OCI-M1 (cell line): Measurements from ENCODE around the gene CEP97.

ENCODE experiments used
- DNase-seq: peaks from one replicate; lab custom pipeline; 2025; lab: John Stamatoyannopoulos, UW

The CEP97 gene

GRCh38 chr3:101778385-101779046 is 54.1 kb downstream of the CEP97 start:
- DNase-seq: no peak

- DNase-seq: peak; percentile 78
Observed at GRCh38 chr3:101779047-101779821, 54.8 kb downstream of the CEP97 start, which contains the start of gene NXPE3. Gene NXPE3 (plus strand): TSS chr3:101779211. CDS start chr3:101785597, 6,386 bp downstream.

DNA sequence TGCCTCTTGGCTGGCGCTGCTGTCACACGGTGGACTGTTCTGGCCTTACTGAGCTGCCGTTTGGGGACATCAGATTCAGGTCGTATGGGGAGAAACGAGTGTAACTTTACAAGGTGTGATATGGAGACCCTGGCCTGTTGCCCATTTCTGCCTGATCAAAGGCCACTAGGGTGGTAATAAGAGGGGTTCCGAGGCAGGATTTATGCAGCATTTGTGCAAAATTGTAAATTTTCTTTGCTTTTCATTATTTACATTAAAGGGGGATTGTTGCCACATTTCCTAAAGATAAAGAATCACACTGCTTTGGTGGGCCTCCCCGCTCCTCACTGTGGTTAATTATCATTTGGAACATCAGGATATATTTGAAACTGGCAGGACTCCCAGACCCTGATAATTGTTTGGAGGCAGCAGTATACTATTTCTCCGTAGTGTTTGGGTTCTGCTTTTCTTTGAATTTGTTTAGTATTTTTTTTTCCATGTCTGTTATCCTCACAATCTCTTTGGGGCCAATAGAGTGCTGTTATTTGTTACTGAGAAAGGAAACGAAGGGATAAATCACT is 55.5 kb downstream of the CEP97 start:
- DNase-seq: peak; percentile 61

- DNase-seq: peak; percentile 33
Observed at GRCh38 chr3:101780661-101781060, 56.2 kb downstream of the CEP97 start.

DNA sequence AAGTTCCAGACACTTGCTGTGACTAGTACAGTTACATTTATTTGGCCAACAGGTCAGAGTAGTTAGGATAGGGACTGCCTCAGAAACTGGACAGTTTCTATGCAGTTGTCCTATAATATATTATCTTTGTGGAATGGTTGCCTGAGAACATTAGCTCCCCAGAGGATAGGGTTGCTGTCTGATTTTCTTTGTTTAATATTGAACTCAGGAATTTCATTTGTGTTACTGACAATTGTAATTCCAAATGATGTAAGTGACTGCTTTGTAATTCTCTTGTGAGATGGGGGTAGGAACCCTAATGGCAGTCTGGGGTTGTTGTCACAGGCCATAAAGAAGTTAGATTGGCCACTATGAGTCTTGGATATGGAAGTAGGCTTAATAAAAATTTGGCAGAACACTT is 56.8 kb downstream of the CEP97 start:
- DNase-seq: no peak

DNA sequence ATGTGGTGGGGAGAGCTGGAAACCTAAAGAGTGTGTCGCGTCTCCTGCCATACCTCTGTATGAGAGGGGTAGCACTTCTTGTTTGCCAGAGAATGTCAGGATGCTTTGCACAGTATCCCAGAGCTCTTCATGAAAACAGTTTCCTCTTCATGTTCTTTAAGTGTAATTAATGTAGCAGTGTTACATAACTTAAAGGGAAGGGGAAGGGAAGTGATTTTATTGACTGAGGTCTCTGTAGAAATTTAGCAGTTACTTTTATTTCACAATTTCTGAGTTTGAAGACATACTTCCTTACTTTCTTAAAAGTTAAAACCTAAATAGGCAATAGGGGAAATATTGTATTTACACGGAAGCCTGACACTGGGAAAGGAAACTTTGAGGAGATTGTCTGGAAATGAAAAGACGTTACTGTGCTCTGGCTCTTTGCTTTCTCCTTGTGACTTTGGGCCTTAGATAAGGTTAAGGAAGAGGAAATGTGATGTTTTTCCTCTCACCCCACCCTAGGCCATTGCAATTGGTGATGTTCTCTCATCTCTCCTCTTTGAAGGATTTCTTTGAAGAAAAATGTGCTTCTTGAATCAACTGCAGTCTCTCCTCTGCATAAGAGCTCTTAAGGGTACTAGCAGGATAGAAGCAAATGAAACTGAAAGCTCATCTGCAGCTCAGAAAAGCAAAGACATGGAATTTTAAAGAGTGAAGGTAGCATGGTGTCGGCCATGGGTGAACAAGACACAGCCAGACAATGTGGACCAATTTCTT is 60.6 kb downstream of the CEP97 start:
- no peak for DNase-seq

- DNase-seq: no peak
Observed at GRCh38 chr3:101791778-101792177, 67.4 kb downstream of the CEP97 start.

DNA sequence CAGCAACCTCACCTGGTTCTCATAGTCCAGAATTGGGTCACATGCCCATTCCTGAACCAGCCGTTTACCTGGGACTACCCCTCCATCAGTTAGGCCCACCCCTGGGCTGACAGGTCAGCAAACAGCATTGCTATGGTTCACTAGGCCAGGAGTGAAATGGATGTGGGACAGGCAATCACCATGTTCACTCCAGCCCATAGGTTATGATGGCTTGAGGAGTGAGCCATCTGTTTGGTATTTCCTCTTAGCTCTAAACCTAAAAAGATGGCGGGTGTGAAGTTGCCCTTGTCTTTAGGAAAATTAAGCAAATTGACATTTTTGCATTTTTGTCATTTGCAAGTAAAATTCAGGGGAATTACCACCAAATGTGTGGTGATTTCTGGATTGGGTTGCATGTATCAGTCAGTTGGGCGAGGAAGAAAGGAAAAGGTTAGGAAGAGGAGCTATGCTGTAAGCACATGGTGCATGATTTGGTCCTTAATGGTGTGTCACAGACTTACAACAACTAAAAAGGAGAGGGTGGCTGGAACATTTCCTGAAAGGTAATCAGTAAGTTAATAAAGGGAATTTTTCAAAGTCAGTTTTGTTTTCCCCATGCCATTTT is 71.8 kb downstream of the CEP97 start:
- DNase-seq: no peak

DNA sequence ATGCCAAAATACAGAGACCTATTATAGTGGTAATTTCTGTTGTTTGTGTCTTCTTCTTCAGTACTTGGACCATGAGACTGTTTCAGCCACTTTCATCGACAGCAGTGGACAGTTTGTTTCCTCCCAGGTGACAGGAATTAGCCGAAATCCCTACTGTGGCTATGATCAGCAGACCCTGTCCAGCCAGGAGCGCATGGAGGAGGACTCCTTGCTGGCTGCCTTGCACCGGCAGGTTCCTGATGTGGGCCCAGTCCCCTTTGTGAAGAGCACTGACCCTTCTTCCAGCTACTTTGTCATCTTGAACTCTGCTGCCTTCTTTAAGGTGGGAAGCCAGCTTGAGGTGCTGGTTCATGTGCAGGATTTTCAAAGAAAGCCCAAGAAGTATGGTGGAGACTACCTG is 76.8 kb downstream of the CEP97 start:
- DNase-seq: no peak

DNA sequence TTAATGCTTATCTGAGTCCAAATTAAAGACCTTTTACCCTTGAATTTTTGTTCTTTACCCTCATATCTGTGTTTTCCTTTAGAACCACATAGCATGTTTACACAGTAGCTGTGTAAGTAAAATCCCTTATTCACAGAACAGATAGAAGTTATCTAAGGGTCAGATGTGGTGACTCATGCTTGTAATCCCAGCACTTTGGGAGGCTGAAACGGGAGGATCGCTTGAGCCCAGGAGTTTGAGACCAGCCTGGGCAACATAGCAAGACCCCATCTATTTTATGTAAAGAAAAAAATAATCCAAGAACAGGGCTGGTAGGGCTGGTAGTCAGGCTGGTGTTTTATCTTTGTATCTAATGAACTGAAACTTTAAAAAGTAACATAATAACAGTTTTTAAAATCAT is 77.8 kb downstream of the CEP97 start:
- no peak for DNase-seq

- DNase-seq: peak; percentile 86
Observed at GRCh38 chr3:101803173-101803782, 78.9 kb downstream of the CEP97 start.

DNA sequence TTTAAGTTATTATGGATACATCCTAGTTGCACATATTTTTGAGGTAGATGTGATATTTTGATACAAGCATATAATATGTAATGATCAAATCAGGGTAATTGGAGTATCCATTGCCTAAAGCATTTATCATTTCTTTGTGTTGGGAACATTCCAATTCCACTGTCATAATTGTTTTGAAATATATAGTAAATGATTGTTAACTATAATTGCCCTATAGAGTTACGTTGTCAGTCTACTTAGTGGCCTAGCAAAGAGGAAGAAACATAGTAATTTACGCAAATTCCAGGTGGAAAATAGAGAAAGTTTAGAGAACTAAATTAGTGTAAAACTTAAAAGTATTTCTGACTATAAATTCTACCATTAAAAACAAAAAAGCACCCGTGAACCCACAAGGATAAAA is 79.5 kb downstream of the CEP97 start:
- DNase-seq: no peak

- DNase-seq: no peak
Observed at GRCh38 chr3:101806491-101806890, 82.1 kb downstream of the CEP97 start.

DNA sequence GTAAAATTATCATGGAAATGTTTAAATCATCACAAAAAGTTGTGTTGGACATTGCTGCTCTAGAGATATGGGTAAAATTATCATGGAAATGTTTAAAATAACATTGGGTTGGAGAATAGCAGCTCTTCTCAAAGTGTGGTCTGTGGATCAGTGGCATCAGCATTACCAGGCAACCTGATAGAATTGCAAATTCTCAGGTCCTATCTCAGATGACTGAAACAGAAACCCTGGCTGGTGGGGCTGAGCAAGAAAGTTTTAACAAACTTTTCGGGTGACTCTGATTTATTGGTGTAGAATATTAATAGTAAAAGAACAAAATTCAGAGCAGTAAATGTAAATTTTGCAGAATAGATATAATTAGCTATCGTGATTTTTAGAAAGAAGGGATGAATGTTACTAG is 83.5 kb downstream of the CEP97 start:
- DNase-seq: no peak

DNA sequence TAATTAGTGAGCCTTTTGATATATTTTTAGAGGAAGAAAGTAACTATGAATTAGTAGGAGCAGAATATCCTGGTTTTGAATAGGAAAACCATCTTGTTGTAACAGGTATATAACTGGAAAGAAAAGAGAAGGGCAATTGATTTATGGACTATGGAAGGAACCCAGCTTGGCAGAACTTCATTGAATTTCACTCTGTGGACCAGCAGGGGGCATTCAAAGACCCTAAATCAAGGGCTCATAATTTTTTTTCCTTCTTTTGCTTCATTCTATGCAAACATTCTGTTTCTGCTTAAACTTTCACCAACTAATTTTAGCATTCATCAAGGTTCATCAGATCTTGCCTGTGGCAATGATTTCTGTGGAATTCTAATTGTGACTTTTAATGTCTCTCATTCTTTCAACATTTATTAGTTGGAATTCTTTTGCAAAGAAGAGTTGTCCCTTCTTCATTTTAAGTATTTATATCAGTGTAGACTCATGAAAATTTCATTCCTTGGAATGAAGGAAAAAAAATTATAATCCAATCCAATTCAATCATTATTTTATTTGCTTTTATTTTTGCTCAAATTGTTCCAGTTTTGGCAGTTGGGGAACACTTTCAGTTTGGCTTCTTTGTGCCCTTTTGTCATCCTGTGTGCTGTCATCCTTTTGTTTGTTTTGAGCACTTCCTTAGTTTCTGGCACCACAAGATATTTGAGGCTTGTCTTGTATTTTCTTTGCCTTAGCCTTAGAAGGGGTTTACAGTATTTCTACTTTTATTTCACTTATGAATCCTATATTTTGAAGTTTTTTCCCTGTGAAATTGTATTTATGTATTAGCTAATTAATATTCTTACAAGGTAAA is 85.0 kb downstream of the CEP97 start:
- peak; percentile 79 for DNase-seq

GRCh38 chr3:101810022-101810418 is 85.6 kb downstream of the CEP97 start:
- DNase-seq: no peak

DNA sequence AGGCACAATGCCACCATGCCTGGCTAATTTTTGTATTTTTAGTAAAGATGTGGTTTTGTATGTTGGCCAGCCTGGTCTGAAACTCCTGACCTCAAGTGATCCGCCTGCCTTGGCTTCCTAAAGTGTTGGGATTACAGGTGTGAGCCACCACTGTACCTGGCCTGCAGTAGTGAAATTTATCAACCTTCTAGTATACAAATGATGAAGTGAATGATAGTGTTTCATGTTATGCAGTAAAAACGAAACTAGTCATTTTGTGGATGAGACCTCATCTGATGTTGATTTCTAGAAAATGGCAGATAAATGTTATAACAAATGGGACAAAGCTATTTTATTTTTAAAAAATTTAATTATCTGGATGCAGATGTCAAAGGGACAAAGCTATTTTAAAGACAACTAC is 87.5 kb downstream of the CEP97 start:
- DNase-seq: no peak

- DNase-seq: no peak
Observed at GRCh38 chr3:101812895-101813294, 88.5 kb downstream of the CEP97 start.

DNA sequence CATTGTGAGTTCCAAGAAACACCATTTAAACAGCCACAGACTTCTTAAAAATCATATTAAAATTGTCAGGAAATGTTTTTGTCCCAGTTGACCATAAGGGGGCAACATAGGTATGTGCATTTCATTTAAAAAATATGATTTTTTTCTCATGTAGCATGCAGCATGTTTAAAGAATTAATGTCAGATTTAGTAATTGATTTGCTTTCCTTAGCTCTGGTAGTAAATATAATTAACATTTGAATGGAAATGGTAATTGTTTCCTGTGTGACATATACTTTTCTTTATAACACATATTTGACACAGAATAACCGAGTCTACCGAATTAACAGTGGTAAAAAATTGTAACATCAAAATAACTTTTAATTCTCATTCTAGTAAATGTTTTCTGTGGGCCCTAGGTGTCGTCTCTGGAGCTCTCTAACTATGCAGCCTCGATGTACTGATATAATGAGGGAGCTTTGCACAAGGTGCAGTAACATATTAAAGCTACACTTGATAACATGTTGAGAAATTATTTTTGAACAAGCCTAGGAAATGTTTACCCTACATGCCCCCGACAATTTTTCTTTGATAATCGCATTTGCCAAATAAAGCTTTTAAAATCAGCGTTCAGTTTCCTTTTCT is 89.5 kb downstream of the CEP97 start:
- DNase-seq: peak; percentile 82

GRCh38 chr3:101814835-101815234 is 90.4 kb downstream of the CEP97 start:
- DNase-seq: no peak
